ENCODE measurements around the gene UNC45A. TPM values are rescaled to one million over a fixed set of nuclear protein-coding genes. Genes with fewer than 3 reads are reported as not detected.
A peak's percentile ranks its signal among the peaks of the same experiment; 100 is the strongest.

Gene UNC45A
- total RNA-seq, 1 donor from 2014 or later: 72.8 TPM

GRCh38 chr15:90915216-90915807 is 19.8 kb upstream of the UNC45A start:
- intact Hi-C loops (cut with micrococcal nuclease): loop anchor here (1.0 kb wide), 1 partner anchor 12 kb away; the partner anchor contains the start of gene MAN2A2
- POLR2A ChIA-PET: interaction anchor here (0.7 to 0.9 kb wide), 2 partner anchors 12 to 197 kb away, joined by 4 read pairs; partner anchors contain the start of gene MAN2A2
- Mint-ChIP-seq H3K4me1 (peaks cover 10% of the 10 kb centered on the region), H3K4me3 (no peak overlapping the region), H3K27me3 (no peaks in the 10 kb centered on the region), H3K9me3 (no peaks in the 10 kb centered on the region), H3K36me3 (ENCODE audit: low read depth) (peaks cover 93% of the 10 kb centered on the region), H3K27ac (no peak overlapping the region)
- DNase-seq (no peak), ATAC-seq (ENCODE audit: low read depth) (no peak)
- TF ChIP-seq, protein P1, sequence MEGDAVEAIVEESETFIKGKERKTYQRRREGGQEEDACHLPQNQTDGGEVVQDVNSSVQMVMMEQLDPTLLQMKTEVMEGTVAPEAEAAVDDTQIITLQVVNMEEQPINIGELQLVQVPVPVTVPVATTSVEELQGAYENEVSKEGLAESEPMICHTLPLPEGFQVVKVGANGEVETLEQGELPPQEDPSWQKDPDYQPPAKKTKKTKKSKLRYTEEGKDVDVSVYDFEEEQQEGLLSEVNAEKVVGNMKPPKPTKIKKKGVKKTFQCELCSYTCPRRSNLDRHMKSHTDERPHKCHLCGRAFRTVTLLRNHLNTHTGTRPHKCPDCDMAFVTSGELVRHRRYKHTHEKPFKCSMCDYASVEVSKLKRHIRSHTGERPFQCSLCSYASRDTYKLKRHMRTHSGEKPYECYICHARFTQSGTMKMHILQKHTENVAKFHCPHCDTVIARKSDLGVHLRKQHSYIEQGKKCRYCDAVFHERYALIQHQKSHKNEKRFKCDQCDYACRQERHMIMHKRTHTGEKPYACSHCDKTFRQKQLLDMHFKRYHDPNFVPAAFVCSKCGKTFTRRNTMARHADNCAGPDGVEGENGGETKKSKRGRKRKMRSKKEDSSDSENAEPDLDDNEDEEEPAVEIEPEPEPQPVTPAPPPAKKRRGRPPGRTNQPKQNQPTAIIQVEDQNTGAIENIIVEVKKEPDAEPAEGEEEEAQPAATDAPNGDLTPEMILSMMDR (IDR thresholded peaks at IDR 0.05): no peak
- CTCF ChIA-PET: no interaction called here

GRCh38 chr15:90915808-90916440 is 19.2 kb upstream of the UNC45A start:
- DNase-seq: no peak
- POLR2A ChIA-PET: interaction anchor here (0.7 to 0.9 kb wide), 2 partner anchors 13 to 198 kb away, joined by 4 read pairs; partner anchors contain the start of gene MAN2A2

GRCh38 chr15:90916461-90916860 is 18.6 kb upstream of the UNC45A start:
- TF ChIP-seq, protein P1 (IDR thresholded peaks at IDR 0.05): no peak
- Mint-ChIP-seq H3K27ac (no peak overlapping the region), H3K36me3 (ENCODE audit: low read depth) (peaks cover 93% of the 10 kb centered on the region), H3K4me1 (peaks cover 10% of the 10 kb centered on the region), H3K27me3 (no peaks in the 10 kb centered on the region), H3K4me3 (no peak overlapping the region), H3K9me3 (no peaks in the 10 kb centered on the region)
- DNase-seq (no peak), ATAC-seq (ENCODE audit: low read depth) (no peak)
- intact Hi-C loops (cut with micrococcal nuclease): no loop called here
- CTCF ChIA-PET: no interaction called here
- POLR2A ChIA-PET: interaction anchor here (0.9 kb wide), 1 partner anchor 13 kb away, joined by 4 read pairs; the partner anchor contains the start of gene MAN2A2

More at GRCh38 chr15:90915808-90916440, 19.2 kb upstream of the UNC45A start:
- Mint-ChIP-seq H3K27ac (peak overlapping the region; percentile 21), H3K36me3 (ENCODE audit: low read depth) (peaks cover 93% of the 10 kb centered on the region), H3K4me1 (peaks cover 10% of the 10 kb centered on the region), H3K4me3 (no peak overlapping the region), H3K9me3 (no peaks in the 10 kb centered on the region), H3K27me3 (no peaks in the 10 kb centered on the region)
- CTCF ChIA-PET: no interaction called here
- peak; percentile 31 for ATAC-seq (ENCODE audit: low read depth)
- TF ChIP-seq, protein P1 (IDR thresholded peaks at IDR 0.05): no peak
- intact Hi-C loops (cut with micrococcal nuclease): loop anchor here (1.0 kb wide), 1 partner anchor 13 kb away; the partner anchor contains the start of gene MAN2A2

DNA sequence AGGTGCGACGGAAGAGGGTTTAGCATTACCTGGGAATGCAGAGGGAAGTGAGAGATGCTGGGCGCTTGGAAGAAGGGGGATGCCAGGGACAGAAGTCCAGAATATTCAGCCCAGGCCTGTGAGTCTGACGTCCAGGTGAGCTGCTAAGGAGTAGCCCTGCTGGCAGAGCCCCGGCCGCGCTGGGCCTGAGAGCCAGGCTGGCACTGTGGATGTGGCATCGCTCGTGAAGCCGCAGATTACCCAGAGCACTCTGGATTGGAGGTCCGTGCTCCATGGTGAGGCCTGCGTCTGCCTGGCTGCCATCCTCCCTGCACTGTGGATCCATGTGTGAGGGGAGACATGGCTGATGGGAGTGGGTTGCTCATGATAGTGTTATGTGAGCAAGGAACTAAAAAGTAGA is 17.5 kb upstream of the UNC45A start:
- Mint-ChIP-seq H3K4me1 (peaks cover 10% of the 10 kb centered on the region), H3K4me3 (no peak overlapping the region), H3K36me3 (ENCODE audit: low read depth) (peaks cover 86% of the 10 kb centered on the region), H3K9me3 (no peaks in the 10 kb centered on the region), H3K27ac (no peak overlapping the region), H3K27me3 (no peaks in the 10 kb centered on the region)
- intact Hi-C loops (cut with micrococcal nuclease): no loop called here
- ATAC-seq (ENCODE audit: low read depth) (no peak), DNase-seq (no peak)
- TF ChIP-seq, protein P1 (IDR thresholded peaks at IDR 0.05): no peak
- ChIA-PET CTCF (interaction anchor here (1.2 kb wide), 1 partner anchor 14 kb away, joined by 3 read pairs; no protein-coding TSS in a partner anchor), POLR2A (interaction anchor here (0.6 to 0.8 kb wide), 2 partner anchors 9 to 13 kb away, joined by 3 read pairs; no protein-coding TSS in a partner anchor)

All from activated B cell treated with CpG ODN at 0.5 μM for 24 hours (primary cell).